Parathyroid adenoma (tissue), 2 donors: ENCODE measurements around the gene KRTAP12-1.

Source experiments
- H2AFZ ChIP-seq: fragments of 300-600 bp; sonication (generic); one replicate; pipeline ENCODE4 v1.7.0; 2017; ENCODE audit warnings: antibody characterized with exemption, mild to moderate bottlenecking
- H3K27ac ChIP-seq: fragments of 300-600 bp; sonication (generic); one replicate; pipeline ENCODE4 v1.7.0; 2017
- H3K27me3 ChIP-seq: fragments of 300-600 bp; sonication (generic); one replicate; pipeline ENCODE4 v1.7.0; 2017; ENCODE audit warnings: low read length; ENCODE audit not compliant: control insufficient read depth, insufficient read depth
- H3K36me3 ChIP-seq: fragments of 300-600 bp; sonication (generic); one replicate; pipeline ENCODE4 v1.7.0; 2017; ENCODE audit warnings: low read length; ENCODE audit not compliant: control insufficient read depth, insufficient read depth
- H3K4me1 ChIP-seq: fragments of 300-600 bp; sonication (generic); one replicate; pipeline ENCODE4 v1.7.0; 2017; ENCODE audit warnings: control low read depth
- H3K4me2 ChIP-seq: fragments of 300-600 bp; sonication (generic); one replicate; pipeline ENCODE4 v1.7.0; 2017; ENCODE audit warnings: low read length
- H3K4me3 ChIP-seq: fragments of 300-600 bp; sonication (generic); one replicate; pipeline ENCODE4 v1.7.0; 2017; ENCODE audit warnings: low read depth, low read length
- H3K79me2 ChIP-seq: fragments of 300-600 bp; sonication (generic); one replicate; pipeline ENCODE4 v1.7.0; 2017; ENCODE audit warnings: control low read depth
- H3K9ac ChIP-seq: fragments of 300-600 bp; sonication (generic); one replicate; pipeline ENCODE4 v1.7.0; 2017; ENCODE audit warnings: mild to moderate bottlenecking
- H3K9me3 ChIP-seq: fragments of 300-600 bp; sonication (generic); one replicate; pipeline ENCODE4 v1.7.0; 2017; ENCODE audit warnings: low read length; ENCODE audit not compliant: control insufficient read depth
- TF ChIP-seq, protein P1 (sequence below): fragments of 300-600 bp; sonication (generic); IDR thresholded peaks from one replicate; pipeline ENCODE4 v1.7.0; 2017; ENCODE audit warnings: antibody characterized with exemption, mild to moderate bottlenecking
- donor health status: primary hyperparathyroidism.

KRTAP12-1 gene

DNA sequence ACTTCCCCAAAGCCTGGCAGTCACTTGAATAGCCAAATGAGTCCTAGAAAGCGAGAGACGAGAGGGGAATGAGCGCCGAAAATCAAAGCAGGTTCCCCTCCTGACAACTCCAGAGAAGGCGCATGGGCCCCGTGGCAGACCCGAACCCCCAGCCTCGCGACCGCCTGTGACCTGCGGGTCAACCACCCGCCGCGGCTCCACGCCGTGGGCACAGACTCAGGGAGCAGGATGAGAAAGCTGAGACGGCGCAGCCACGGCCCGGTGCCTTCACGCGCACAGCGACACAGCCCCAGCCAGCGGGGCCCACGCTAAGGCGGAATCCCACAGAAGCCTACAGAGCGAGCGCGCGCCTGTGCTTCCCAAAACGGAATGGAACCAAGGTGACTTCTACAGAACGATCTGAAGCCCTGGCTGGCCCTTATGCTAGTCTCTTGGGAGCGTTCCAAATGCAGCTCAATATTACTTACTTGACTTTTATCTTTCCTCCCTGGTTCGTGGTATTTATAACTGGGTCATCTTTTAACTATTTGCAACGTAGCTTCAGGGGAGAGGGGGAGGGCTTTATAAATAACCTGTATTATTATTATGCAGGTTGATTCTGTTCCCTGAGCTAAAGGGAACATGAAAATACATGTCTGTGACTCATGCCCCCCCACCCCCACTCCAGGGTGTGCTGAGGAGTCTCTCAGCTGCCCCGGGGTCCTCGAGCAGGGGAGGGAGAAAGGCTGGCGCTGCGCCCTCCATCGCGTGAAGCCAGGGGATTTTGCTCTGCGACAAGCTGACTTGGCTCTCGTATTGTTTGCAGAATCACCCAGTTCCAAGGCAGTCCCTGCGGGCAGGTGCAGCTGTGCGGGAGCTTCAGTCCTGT lies 27.7 kb upstream of the KRTAP12-1 start:
- TF ChIP-seq, protein P1, sequence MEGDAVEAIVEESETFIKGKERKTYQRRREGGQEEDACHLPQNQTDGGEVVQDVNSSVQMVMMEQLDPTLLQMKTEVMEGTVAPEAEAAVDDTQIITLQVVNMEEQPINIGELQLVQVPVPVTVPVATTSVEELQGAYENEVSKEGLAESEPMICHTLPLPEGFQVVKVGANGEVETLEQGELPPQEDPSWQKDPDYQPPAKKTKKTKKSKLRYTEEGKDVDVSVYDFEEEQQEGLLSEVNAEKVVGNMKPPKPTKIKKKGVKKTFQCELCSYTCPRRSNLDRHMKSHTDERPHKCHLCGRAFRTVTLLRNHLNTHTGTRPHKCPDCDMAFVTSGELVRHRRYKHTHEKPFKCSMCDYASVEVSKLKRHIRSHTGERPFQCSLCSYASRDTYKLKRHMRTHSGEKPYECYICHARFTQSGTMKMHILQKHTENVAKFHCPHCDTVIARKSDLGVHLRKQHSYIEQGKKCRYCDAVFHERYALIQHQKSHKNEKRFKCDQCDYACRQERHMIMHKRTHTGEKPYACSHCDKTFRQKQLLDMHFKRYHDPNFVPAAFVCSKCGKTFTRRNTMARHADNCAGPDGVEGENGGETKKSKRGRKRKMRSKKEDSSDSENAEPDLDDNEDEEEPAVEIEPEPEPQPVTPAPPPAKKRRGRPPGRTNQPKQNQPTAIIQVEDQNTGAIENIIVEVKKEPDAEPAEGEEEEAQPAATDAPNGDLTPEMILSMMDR: no peak
- no peak overlapping the region for H3K9ac ChIP-seq
- H3K27ac ChIP-seq: no peak overlapping the region
- no peak overlapping the region for H3K4me3 ChIP-seq
- H3K9me3 ChIP-seq: no peaks in the 10 kb centered on the region
- no peaks in the 10 kb centered on the region for H3K4me1 ChIP-seq
- H3K27me3 ChIP-seq: no peaks in the 10 kb centered on the region
- no peaks in the 10 kb centered on the region for H3K36me3 ChIP-seq
- H2AFZ ChIP-seq: no peak overlapping the region
- H3K79me2 ChIP-seq: no peaks in the 10 kb centered on the region
- H3K4me2 ChIP-seq: peak overlapping the region; percentile 27

DNA sequence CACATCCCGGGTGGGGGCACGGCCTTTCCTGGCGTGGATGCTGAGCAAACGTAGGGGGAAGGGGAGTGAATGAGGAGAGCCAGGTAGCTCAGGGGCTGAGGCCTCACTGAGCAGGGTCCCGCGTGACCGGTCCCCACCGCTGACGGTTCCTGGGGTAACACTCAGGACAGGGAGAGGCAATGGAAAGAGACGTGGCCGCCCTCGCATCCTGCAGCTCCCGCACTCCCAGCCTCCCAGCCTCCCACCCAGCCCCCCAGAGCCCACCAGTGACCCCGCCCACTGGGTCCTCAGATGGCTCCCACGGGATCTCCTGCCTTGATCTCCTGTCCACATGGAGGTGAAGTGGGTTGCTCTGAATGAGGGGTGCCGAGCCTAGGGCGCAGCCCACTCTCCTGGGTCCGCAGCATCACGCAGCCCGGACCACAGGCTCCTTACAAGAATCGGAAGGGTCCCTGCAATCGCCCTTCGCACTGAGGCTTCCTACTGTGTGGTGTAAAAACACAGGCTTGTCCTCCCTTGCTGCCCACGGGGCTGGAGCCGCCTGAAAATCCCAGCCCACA lies 27.0 kb upstream of the KRTAP12-1 start:
- Histone ChIP-seq H3K79me2 (no peaks in the 10 kb centered on the region), H3K9ac (no peak overlapping the region), H3K27me3 (no peaks in the 10 kb centered on the region), H3K4me2 (no peak overlapping the region), H3K9me3 (no peaks in the 10 kb centered on the region), H3K4me1 (no peaks in the 10 kb centered on the region), H3K27ac (no peak overlapping the region), H3K36me3 (no peaks in the 10 kb centered on the region), H3K4me3 (no peak overlapping the region), H2AFZ (no peak overlapping the region)
- TF ChIP-seq, protein P1: no peak

- Histone ChIP-seq H2AFZ (no peak overlapping the region), H3K4me1 (no peaks in the 10 kb centered on the region), H3K4me2 (no peak overlapping the region), H3K27me3 (no peaks in the 10 kb centered on the region), H3K4me3 (no peak overlapping the region), H3K27ac (no peak overlapping the region), H3K9me3 (no peaks in the 10 kb centered on the region), H3K9ac (no peak overlapping the region), H3K36me3 (no peaks in the 10 kb centered on the region), H3K79me2 (no peaks in the 10 kb centered on the region)
- TF ChIP-seq, protein P1: no peak
Measured at GRCh38 chr21:44708213-44708865, 26.4 kb upstream of the KRTAP12-1 start.

GRCh38 chr21:44706706-44707581 lies 25.0 kb upstream of the KRTAP12-1 start:
- Histone ChIP-seq H3K36me3 (no peaks in the 10 kb centered on the region), H3K27me3 (no peaks in the 10 kb centered on the region), H3K27ac (no peak overlapping the region), H3K9me3 (no peaks in the 10 kb centered on the region), H3K4me1 (no peaks in the 10 kb centered on the region), H3K9ac (no peak overlapping the region), H2AFZ (no peak overlapping the region), H3K4me3 (no peak overlapping the region), H3K4me2 (no peak overlapping the region), H3K79me2 (no peaks in the 10 kb centered on the region)
- TF ChIP-seq, protein P1: no peak
